GM18951 (cell line): ENCODE results near the gene ELMO1.

Experiments
- POLR2A ChIP-seq: IDR thresholded peaks from 4 replicates; pipeline ENCODE4 v1.6.1; 2011; ENCODE audit warnings: mild to moderate bottlenecking; ENCODE audit not compliant: insufficient read length, insufficient read depth; ENCODE audit errors: extremely low read depth
- in situ Hi-C: fragments of 300-500 bp; cut with MboI; formaldehyde crosslinking; loops from one replicate; pipeline ENCODE4 v1.12.0; 2022; ENCODE audit warnings: low sequenced_read_pairs, mixed read lengths, inconsistent platforms; ENCODE audit not compliant: unreplicated experiment

The ELMO1 gene

GRCh38 chr7:36809510-36809909 is 639.2 kb downstream of the ELMO1 start:
- TF ChIP-seq POLR2A, result no peak
- in situ Hi-C loops, result no loop called here

DNA sequence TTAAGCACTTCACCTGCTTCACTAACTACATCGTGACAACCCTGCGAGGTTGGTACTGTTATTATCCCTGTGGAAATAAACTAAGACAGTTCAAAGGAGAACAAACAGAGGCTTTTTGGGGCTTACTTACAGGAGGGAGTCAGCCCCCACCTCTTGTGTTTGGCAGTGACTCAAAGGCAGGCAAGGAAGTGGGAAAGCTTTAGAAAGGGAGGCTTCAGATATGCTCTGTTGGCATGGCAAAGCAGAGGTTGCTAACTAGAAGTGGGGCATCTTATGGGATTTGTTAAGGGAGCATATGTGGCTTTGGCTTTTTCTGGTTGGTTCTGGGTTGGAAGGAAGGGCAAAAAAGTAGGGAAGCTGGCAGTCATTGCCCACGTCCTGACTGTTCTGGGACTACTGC is 639.6 kb downstream of the ELMO1 start:
- in situ Hi-C loops, result no loop called here
- no peak for TF ChIP-seq POLR2A

- no peak for TF ChIP-seq POLR2A
- in situ Hi-C loops, result no loop called here
Measured at GRCh38 chr7:36806891-36807290, 641.8 kb downstream of the ELMO1 start.
